Left colon (tissue), 2 donors: ENCODE measurements around the gene CCDC91. TPM values are rescaled to one million over a fixed set of nuclear protein-coding genes. Genes with fewer than 3 reads are reported as not detected.
"Not testable (repeated sequence)": the region's sequence is repeated elsewhere in the genome, so short reads cannot be mapped to it uniquely, and the experiment has no call there.

Experiments
- ATAC-seq: fragments of 200-7000 bp; cut with Tn5 transposase; one replicate; pipeline ENCODE4 v1.9.1; 2020; ENCODE audit warnings: mild to moderate bottlenecking, moderate library complexity
- DNase-seq, 2 donors: peaks; one replicate each; pipeline ENCODE4 v3.0.0-alpha.2; 2020
- intact Hi-C, 2 donors: fragments of 100-400 bp; cut with DNase I in 1 of 2; cut with micrococcal nuclease in 1 of 2; formaldehyde crosslinking; loops; one replicate each; pipeline versions ENCODE4 v1.11.2 to v1.14.0; 2022; cut with DNase I, micrococcal nuclease
- total RNA-seq, 2 donors: library from RNA; stranded (reverse); fragmentation: NEBNext Ultra II Directional; extraction: Animal tissue kit (Norgen Biotek cat#: 25700); gene quantifications; one replicate each; pipeline ENCODE4 v1.2.1, GENCODE V29; 2021
- donor health status: DM: no; HTN: no; CAD: no.
- donor health status: DM: yes; HTN: yes; CAD: no.

CCDC91 gene
- total RNA-seq, 2 donors from 2014 or later: 20.7 to 24.8 TPM

DNA sequence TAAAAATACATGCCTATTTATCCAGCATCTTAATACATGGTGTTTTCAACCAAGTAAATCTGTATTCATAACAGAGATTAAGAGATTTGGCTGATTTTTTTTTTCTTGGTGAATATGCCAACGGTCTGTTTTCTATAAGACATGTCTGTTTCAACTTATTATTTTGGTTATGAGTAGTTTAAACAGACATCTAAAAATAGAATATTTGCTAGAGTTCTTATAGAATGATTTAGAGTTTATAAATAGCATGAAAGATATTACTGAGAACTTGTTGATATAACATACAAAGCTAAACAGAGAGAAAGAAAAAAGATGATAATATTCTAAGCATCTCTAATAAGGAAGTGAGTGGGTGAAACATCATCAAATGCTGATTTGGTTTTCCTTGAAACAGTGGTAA, 199.9 kb downstream of the CCDC91 start:
- intact Hi-C loops: no loop called here
- DNase-seq: no peak
- ATAC-seq: no peak

DNA sequence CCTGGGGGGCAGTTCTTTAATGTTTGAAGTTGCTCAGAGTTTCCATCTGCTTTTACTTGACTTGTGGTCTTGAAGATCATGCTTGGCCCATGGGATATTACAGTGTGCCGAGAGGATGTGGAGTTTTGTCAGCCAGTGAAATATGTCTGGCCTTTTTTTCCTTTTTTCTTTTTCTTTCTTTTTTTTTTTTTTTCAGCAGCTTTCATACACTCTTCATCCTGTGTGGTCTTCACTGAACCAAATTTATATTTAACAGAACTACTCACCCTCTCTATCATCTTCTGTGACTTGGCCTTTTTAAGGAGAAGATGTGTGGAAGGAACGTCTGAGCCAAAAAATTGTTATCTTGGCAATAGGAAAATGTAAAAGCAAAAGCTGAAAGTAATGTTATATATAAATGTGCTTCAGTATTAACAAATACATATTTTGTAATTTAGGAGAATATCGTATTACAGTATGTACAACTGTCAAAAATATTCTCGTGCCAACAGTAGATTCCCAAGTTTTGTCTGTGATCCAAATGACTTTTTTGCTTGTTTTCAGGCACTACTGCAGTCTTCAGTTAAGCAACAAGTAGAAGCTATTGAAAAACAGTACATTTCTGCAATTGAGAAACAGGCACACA, 200.6 kb downstream of the CCDC91 start:
- DNase-seq: no peak
- no peak for ATAC-seq
- intact Hi-C loops: no loop called here

DNA sequence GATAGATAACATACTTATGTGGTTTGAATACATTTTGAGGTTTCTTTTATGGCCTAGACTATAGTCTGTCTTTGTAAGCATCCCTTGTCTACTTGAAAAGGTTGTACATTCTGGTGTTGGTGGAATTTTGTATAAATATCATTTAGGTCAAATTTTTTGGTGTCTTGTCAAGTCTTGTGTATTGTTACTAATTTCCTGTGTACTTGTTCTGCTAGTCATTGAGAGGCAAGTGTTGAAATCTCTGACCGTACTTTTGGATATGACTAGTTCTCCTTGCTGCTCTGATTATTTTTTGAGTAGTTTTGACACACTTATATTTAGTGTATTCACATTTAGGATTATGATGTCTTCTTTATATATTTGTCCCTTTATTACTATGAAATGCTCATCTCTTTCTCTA, 219.6 kb downstream of the CCDC91 start:
- DNase-seq (no peak), ATAC-seq (no peak)
- intact Hi-C loops: no loop called here

DNA sequence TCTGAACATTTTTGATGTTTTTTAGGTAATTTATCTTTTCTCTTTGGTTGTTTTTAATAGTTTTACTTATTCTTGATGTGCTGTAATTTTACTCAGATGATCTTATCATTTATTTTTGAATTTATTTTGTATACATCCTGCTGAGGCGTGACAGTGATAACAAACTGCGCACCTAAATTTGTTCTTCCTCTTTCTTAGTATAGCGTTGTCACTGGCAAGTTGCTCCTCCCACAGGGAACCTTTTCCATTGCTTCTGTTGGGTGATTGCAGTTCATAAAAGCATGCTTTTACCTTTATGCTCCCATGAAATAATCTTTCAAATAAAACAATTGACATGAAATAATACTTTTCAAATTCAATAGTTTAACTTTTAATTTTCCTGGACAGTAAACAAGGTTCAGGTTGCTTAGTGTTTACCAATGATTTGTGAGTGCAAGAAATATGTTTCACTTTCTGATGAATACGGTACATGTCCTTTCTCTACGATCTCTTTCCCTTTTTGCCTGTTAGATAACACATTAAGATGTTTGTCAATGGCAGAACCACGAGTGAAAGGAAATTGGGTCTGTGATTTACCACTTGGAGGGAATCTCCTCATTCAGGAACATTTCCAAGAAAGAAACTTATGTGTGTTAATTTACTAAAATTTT, 223.3 kb downstream of the CCDC91 start:
- intact Hi-C loops: no loop called here
- ATAC-seq (no peak), DNase-seq (no peak)

DNA sequence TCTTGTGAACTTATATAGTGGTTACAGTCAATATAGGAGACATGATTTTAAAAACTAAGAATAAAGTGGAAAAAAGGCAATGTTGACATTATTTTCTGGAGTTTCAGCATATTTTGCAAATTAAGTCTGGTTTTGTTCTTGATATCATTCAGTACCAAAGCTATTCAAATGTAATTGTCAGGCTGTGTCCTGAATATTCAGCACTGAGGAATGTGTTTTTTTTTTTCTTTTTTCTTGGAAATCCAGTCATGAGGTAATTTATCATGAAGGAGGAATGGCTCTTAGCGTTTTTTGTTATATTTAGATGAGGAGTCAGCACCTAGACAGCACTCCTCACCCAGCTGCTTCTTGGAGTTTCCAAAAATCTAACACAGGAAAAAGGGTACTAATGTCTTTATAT, 225.5 kb downstream of the CCDC91 start:
- no peak for ATAC-seq
- no peak for DNase-seq
- intact Hi-C loops: no loop called here

DNA sequence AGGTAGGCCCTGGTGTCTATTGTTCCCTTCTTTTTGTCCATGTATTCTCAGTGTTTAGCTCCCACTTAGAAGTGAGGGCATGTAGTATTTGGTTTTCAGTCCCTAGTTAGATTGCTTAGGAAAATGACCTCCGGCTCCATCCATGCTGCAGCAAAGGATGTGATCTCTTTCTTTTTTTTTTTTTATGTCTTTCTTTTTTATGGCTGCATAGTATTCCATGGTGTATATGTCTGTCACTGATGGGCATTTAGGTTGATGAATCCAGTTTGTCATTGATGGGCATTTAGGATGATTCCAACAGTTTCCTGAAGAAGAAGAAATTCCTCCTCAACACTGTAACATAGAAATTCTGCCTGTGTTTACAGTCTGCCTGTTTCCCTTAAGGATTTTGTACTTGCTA, 231.1 kb downstream of the CCDC91 start:
- DNase-seq (no peak), ATAC-seq (no peak)
- intact Hi-C loops: no loop called here

DNA sequence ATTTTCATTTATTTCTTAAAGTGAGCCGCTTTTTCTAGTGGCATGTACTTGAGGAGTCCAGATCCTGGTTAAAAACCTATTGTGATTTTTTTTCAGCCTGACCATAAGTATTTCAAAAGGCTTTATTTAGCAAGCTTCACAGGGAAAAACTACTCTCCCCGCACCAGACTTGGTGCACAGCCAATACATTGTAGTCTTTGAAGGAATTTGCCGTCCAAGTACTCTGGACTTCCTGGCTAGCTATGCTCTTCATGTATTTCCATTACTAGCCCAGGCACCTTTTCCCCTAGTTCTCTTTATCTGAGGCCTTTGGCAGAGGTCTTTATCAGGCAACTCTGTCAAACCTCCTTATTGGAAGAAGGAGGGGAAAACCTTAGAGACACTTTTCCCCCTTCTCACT, 234.7 kb downstream of the CCDC91 start:
- no peak for ATAC-seq
- DNase-seq: no peak

DNA sequence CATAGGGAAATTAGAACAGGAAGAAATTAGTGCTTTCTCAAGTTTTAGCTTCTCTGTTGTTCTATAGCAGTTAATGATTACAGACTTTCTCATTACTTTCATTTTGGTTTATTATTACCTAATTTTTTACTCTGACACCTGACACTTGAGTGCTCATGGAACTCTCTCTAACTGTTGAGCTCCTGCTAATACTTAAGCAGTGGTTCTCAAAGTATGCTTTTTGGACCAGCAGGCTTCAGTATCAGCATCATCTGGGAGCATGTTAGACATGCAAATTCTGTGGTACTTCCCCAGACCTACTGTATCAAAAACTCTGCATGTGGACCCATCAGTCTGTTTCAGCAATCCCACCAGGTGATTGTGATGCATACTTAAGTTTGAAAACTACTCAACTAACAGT, 235.3 kb downstream of the CCDC91 start:
- intact Hi-C loops: no loop called here
- ATAC-seq (no peak), DNase-seq (no peak)

More for the DNA sequence above, 234.7 kb downstream of the CCDC91 start:
- intact Hi-C loops: no loop called here

DNA sequence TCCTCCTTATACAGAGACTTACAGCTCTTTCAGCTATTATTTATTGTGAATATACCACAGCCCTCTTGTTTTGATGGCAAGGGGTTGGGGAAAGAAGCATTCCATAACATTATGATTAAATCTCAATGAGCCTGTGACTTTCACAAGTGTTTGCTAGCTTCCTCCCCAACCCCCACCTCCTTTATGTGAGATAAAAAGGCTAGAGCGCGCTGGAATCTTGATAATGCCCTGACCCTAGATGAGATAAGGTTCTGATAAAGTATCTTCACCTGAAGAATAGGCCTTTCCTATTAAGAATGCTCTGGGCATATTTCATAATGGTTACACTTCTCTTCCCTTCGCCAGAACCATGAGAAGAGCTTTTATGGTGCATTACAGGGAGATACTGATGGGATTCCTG, 236.8 kb downstream of the CCDC91 start:
- intact Hi-C loops: no loop called here
- ATAC-seq (no peak), DNase-seq (no peak)

DNA sequence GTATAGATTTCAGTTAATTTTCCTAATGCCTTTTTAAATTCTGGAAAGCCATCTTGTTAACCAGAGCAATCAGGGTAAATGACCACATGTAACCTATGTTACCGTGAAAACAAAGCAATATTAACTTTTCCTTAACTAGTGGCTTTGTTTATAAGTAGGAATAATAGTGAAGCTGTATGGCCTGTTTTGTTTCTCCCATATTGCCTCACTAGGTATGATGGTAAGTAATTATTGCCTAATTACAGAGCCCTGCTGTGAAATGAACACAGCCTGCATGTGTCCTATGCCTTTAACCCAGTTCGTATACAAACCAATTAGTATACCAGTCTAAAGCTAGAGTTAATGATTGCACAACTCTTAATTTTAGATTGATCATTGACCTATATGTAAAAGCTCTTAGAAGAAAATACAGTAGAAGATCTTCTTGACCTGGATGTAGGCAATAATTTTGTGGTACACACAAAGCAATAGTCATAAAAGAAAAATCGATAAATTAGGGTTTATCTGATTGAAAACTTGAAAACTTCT, 249.9 kb downstream of the CCDC91 start:
- no peak for DNase-seq
- no peak for ATAC-seq
- intact Hi-C loops: no loop called here

DNA sequence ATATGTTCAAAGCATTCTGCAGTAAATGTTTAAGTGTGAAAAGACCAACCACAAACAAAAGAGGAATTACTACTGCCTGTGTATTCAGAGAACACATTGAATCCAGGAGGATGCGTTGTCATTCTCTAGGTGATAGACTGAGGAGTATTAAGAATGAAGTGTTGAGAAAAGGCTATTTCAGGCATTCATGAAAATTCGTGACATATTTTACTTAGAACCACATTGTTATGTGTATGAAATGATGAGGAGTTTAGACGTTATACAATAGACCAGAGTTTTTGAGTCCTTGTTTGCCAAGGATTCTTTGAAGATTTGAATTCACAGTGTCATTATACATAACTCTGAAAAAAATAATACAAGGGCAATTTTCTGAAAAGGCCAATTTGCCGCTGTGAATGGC, 251.8 kb downstream of the CCDC91 start:
- ATAC-seq: no peak
- intact Hi-C loops: no loop called here
- DNase-seq: no peak

DNA sequence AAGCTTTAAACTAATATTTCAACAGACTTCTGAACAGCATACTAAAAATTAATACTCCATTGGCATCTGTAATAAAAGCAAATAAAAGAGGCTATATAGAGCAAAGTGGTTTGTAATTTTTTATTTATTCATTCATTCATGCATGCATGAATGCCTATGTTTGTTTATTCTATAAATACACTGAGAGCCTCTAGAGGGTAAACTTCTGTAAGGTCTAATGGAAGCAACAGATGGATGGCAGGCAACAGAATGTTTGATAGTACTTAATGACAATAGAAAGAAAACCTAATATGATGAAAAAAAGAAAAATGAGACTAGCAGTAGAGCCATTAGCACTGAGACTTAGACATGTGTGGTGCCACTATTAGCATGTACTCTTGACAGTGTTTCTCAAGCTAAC, 253.1 kb downstream of the CCDC91 start:
- DNase-seq (no peak), ATAC-seq (no peak)
- intact Hi-C loops: no loop called here

DNA sequence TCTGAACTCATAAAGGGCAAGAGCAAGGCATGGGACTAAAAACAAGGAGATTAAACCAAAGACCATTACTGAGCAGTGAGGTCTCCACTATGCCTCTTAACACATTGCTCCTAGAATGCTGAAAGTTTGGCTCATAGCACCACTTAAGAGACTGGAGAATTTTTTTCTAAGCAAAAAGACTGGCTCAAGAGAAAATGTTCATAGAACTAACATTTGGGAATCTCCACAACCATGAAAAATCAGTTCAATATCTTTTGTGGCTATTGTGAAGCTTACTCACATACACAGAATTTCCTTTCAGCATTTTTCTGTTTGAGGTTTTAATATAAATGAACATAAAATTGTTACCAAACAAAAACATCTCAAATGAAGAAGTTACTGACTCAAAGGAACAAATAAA, 255.8 kb downstream of the CCDC91 start:
- intact Hi-C loops: no loop called here
- ATAC-seq (no peak), DNase-seq (no peak)

DNA sequence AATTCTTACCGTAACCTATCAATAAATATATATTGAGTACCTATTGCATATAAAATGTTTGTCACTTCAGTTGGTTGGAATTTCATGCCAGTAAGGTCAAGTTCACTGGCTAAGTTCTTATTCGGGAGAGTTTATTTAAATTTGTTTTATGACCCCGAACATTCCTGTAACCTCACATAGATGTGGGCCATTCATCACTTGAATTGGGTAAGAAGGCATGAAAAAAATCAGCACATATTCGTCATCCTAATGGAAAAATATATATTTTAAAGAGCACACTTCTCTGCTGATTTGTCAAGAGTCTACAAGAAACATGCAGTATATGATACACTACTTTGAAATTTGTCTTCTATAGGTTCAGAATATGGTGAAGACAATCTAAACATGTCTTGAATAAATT, 263.4 kb downstream of the CCDC91 start:
- ATAC-seq (no peak), DNase-seq (no peak)
- intact Hi-C loops: no loop called here

DNA sequence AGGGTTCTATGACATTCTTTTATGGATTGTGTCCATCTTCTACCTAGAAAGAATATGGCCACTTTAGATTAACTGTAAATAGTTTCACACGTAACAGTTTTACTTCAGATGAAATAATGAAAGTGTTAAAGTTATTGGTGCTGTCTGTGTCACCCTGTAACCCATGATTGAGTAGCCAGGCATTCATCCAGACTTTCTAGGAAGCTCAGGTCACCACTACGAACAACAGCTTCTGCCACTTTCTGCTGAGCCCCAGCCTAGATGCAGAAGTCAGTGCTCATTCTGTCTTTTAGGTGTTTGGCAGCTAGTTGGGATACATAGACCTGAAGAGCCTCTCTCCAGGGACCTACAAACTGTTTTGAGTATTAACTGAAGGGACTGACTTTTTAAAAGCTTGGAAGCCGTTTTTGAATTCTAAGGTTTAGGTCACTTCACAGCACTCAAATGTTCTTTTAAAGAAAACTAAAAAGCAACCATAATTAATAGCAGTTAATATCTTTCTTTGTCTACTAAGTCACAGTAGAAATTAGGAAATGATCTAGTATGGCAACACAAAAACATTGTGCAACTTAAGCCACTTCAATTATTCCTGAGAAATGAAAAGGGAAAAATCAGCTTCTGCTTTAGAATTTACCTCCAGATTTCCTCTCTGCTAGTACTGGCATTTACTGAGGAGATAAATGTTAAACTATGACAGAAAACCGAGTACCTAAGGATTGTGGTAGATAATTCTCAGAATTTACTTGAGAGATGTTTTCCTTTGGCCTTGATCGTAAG, 266.9 kb downstream of the CCDC91 start:
- intact Hi-C loops: no loop called here
- DNase-seq: no peak
- ATAC-seq: no peak

DNA sequence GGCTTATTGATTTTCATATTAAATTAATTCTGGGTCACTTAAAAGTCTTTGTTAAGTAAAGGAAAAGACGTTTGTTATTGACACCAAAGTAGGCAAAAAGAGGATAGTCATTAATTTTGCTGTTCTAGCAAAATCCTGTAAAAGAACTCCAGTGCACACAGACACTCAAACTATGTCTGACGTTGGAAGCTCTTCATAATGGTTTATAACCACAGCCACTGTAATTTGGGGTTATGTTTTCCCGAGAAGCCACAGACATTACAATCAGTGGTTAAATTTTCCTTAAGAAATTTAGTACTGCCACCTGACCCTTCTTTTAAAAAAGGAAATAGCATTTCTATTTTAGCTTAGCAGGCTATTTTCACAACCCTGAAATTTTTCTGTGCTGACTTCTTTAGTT, 267.5 kb downstream of the CCDC91 start:
- ATAC-seq (no peak), DNase-seq (no peak)
- intact Hi-C loops: no loop called here

DNA sequence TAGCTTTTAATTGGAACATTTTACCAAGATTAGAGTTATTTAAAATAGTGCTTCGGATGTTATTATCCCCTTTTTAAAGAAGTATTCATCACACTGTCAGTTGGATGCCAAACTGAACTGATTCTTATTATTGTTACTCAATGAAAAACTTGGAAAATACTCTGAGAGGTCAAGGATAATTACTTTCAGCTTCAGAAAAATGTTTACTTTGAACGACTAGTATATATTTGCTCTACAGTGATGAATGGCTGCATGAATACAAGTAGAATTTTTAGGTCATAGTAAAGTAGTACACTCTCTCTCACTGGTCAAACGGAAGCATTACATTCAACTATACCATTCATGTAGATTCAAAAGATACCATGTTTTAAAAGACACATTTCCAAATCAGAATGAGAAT, 269.2 kb downstream of the CCDC91 start:
- intact Hi-C loops: no loop called here
- no peak for DNase-seq
- no peak for ATAC-seq

DNA sequence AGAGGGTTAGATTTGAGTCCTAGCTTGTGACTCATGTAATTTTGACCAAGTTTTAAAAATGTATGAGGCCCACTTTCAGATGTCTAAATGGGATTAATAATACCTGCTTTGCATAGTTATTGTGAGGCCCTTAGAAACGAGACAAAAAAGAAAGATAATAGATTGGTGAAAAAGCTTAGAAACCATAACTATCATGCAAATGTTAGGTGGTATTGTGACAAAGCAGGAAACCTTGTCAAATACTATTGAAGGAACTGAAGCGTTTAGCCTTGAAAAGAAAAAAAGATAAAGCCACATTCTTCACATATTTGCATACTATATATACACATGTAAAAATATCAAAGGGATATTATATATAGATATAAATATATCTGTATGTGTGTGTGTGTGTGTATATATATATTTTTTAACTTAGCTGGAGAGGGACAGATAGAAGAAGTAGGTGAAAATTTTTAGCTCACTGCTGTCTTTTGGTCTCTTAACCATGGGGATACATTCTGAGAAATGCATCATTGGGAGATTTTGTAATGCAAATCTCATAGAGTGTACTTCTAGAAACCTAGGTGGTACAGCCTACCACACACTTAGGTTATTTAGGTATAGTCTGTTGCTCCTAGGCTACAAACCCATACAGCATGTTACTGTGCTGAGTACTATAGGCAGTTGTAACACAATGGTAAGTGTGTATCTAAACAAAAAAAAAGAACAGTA, 270.3 kb downstream of the CCDC91 start:
- DNase-seq (no peak), ATAC-seq (no peak)
- intact Hi-C loops: no loop called here

DNA sequence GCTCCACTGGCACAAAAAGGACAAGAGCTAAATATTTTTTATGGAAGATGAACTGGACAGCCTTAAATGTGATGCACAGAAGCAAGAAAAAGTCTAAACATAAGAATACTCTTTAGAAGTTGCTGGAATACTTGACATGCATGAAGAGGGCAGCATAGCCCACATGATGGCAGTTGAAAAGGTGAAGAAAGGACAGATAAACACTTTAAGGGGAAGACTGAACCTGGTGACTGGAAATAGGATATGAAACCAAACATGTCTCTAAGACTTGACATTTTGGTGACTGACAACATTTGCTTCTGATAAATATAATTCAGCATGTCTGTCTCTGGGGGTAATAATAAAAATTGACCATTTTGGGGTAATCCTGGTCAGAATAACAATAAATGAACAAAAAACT, 273.1 kb downstream of the CCDC91 start:
- intact Hi-C loops: no loop called here
- DNase-seq (no peak), ATAC-seq (no peak)

DNA sequence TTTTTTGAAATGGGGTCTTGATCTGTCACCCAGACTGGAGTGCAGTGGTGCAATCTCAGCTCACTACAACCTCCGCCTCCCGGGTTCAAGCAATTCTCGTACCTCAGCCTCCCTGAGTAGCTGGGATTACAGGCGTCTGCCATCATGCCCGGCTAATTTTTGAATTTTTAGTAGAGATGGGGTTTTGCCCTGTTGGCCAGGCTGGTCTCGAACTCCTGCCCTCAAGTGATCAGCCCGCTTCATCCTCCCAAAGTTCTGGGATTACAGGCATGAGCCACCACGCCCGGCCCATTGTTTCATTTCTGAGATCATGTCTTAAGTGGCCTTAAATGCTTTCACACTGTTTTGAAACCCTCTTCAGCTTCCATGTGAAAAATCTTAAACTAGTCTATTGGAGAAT, 281.5 kb downstream of the CCDC91 start:
- ATAC-seq, DNase-seq, intact Hi-C loops: not testable (repeated sequence)
